ENCODE data around the gene JTB.

The JTB gene

GRCh38 chr1:153926405-153926804 is 51.1 kb downstream of the JTB start:
- Histone ChIP-seq H3K4me2 (no peak overlapping the region), H3K36me3 (ENCODE audit: insufficient read depth) (no peaks in the 10 kb centered on the region), H3K4me3 (IDR thresholded peaks at IDR 0.05; ENCODE audit: insufficient read depth, low read depth, low read length) (no peak overlapping the region), H3K27me3 (ENCODE audit: insufficient read depth, low read depth) (no peaks in the 10 kb centered on the region), H3K79me2 (ENCODE audit: insufficient read depth, low read depth) (peaks cover 19% of the 10 kb centered on the region), H3K4me1 (ENCODE audit: low read depth, poor library complexity, severe bottlenecking) (peaks cover 9% of the 10 kb centered on the region), H3K9ac (no peak overlapping the region), H2AFZ (ENCODE audit: low read depth) (no peak overlapping the region), H4K20me1 (ENCODE audit: insufficient read depth) (no peaks in the 10 kb centered on the region), H3K27ac (no peak overlapping the region)
- no peak for TF ChIP-seq CTCF (conservative IDR thresholded peaks at IDR 0.05; ENCODE audit: low read depth, low read length)

Measured in KMS-11 (cell line).